Inferior parietal cortex (tissue), 1 donor: ENCODE measurements around the gene RGPD3.
"Not testable (repeated sequence)": the region's sequence is repeated elsewhere in the genome, so short reads cannot be mapped to it uniquely, and the experiment has no call there.

Experiments
- DNase-seq: peaks from one replicate; pipeline ENCODE4 v3.0.0-alpha.2; 2016; ENCODE audit errors: extremely low spot score

Gene RGPD3

DNA sequence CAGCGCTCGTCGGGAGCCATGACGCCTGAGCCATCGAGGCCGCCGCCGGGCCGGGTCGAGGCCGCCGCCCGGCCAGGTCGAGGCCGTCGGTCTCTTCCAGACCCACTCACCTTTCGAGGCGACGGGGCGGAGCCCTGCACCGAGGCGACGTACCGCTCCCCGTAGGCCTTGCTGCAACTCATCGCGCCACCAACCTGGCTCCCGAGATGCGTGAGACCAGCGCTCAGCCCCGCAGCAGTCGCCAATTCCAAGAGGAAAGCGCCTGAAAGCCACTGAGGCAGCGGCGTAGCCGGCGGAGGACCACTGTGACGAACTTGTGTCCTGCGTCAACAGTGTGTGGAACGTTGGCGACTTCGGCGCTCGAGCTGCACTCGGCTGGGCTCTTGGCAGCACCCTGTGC is at the start of gene RGPD3:
RGPD3 (minus strand) TSS at position 307 of the 400 bp plus-strand sequence; CDS start at position 182, 125 bp downstream.
- DNase-seq: not testable (repeated sequence)

DNA sequence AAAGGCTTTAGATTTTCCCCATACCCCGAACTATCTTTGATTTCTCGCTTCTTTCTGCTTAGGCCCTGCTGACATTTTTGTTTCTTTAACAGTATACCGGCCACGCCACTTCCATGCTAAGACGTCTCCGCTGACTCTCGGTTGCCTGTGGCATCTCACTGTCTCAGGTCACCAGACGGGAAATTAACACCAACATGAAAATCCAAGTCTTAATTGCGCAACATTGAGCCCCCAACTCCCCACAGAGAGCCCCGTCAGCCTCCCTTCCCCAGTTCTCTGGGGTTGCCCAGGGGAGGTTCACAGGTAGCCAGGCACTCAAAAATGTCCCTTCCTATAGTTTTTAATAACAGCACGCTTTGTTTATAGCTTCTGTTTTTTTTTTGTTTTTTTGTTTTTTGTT is 49.1 kb upstream of the RGPD3 start:
- DNase-seq: no peak

DNA sequence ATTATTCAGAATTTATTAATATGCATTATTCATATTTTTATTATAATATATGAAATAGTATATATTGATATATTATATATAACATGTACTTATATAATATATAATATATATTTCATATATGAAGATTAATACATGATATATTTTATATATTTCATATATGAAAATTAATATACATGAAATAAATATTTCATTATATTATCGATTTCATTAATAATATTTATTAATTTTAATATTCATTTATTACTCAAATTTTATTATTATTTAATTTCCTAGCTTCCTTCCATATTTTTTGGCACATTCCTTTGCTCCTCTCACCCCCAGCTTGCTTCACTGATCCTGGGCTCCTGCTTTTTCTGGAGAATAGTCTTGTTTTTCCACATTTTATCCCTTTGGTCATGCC is 48.7 kb upstream of the RGPD3 start:
- DNase-seq: no peak

DNA sequence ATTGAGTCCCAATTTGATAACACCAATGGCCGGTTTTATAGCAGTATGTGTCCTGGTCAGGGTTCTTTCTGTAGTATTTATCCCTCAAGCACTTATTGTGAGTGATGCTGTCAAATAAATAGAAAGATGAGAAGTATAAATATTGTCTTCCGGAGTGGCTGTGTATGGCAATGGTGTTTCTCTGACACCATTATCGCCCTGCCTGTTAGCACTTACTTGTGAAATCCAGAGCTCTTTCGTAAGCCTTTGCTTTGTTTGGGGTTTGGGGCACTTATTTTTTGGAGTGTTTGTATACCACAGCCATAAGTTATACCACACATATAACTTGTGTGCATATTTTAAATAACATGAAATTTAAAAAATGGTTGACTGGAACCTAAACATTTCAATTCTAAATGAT is 48.2 kb upstream of the RGPD3 start:
- DNase-seq: no peak

- DNase-seq: not testable (repeated sequence)
Observed at GRCh38 chr2:106514827-106515226, 46.6 kb upstream of the RGPD3 start.

DNA sequence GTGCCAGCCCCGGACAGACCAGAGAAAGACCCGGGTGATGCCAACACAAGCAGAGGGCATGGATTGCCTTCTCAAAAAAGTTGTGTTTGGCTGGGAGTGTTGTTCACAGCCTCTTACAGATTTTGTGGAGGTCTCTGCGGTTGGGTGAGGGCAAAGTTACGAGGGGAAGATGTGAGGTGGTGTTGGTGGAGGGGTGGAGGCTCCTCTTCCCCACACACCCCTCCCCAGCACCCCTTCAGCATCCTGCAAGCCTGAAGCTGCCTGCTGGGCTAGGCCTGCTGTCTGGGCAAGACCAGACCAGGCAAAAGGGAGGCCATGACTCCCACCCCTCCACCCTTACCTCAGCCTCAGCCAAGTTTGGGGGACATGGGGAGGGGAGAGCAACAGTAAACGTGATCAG is 45.2 kb upstream of the RGPD3 start:
- not testable (repeated sequence) for DNase-seq

- not testable (repeated sequence) for DNase-seq
Observed at GRCh38 chr2:106511934-106512333, 43.7 kb upstream of the RGPD3 start.

DNA sequence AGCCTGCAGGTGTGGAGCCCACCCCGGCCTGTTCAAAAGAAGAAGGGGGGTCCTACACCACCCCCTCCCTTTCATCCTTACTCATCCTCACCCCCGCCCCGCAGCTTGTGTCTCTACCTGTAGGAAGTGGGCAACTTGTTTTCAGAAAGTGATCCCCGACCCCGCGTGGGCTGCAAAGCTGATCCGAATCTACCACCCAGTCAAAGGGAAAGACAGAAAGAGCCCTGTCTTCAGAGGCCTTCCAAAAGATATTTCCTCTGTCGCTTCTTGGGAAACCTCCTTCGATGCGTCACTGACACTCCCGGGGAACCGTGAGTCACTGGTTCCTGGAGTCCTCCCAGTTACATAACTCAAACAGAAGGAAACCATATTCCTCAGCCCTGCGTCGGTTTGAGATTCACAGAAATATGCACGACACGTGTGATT is 43.3 kb upstream of the RGPD3 start:
- DNase-seq: peak; percentile 55

DNA sequence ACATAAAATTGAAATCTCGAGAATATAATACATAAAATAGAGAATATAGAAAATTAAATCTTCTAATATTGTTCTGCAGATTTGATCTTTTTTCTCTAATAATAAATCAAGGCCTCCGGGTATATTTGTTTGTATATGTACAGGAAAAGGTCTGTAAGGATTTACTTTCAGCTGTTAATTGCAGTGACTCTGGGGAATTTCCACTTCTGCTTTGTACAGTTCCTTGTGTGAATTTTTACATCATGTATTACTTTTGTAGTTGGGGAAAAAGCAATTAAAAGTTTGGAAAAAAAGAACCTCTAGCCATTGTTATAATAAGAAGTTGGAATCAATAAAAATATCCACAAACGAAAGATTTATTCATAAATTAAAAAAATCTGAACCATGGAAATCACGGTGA is 42.6 kb upstream of the RGPD3 start:
- not testable (repeated sequence) for DNase-seq

DNA sequence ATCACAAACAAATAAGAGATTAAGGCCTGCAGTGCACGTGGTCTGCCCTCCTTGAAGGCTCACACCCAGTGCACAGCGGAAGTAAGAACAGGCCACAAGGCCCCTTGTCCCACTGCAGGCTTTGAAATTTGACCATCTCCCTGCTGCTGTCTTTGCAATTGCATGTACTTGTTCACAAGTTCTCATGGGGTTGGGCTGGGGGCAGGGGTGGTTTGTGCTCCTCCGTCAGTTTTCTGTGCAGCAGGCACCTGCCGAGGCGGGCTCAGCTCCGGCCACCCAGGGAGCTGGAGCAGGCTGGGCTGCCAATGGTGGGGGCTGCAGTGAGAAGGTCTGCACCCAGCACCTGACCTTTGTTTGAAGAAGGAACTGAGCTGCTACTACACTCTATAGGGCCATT is 41.2 kb upstream of the RGPD3 start:
- DNase-seq: not testable (repeated sequence)

- DNase-seq: not testable (repeated sequence)
Observed at GRCh38 chr2:106508660-106509373, 40.6 kb upstream of the RGPD3 start.

- not testable (repeated sequence) for DNase-seq
Observed at GRCh38 chr2:106506002-106506687, 37.9 kb upstream of the RGPD3 start.

DNA sequence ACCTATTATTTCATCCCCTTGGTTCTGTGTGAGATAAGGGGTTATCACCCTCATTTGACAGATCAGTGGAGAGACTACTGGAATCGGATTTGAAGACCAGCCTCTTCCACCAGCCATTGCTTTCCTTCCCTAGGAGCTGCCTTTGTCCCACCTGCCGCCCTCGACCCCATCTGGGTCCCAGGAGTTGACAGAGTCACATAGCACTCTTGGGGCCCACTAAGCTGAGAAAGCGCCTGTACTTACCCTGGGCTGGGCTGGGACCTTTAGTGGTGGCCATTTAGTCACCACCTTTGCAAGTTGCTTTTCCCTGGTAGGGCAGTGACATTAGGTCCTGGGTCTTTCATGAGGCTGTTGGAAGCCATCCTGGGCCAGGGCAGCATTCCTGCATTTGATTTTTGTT is 36.6 kb upstream of the RGPD3 start:
- not testable (repeated sequence) for DNase-seq

DNA sequence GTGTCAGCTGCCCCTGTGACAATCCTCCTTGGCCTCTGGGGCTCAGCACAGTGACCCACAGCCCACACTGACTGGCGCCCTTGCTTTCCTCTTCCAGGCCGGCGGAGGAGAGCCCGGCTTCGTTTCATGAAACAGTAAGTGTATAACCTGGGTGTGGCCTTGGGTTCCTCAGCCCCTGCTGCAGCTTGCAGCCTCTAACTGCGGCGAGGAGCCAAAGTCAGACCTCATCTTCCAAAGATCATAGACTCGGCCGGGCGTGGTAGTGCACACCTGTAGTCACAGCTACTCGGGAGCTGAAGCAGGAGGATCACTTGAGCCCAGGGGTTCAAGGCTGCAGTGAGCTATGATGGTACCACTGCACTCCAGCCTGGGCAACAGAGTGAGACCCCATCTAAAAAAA is 36.0 kb upstream of the RGPD3 start:
- DNase-seq: not testable (repeated sequence)

DNA sequence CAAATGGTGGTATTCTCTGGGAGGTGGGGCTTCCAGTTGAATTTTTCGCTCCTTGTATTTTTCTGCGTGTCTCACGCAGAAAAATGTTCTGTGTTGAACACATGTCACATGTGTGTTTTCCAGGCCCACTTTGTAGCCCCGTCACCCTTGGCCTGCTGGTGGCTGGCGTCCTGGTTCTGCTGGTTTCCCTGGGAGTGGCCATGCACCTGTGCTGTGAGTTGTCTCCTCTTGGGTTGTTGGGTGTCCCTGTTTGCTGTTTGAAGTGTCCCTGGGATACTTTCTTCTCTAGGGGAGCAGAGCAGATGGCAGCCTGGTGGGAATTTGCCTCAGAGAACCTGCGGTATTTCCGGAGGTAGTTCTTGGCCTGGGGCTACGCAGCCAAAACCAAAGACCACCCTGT is 34.1 kb upstream of the RGPD3 start:
- DNase-seq: not testable (repeated sequence)

DNA sequence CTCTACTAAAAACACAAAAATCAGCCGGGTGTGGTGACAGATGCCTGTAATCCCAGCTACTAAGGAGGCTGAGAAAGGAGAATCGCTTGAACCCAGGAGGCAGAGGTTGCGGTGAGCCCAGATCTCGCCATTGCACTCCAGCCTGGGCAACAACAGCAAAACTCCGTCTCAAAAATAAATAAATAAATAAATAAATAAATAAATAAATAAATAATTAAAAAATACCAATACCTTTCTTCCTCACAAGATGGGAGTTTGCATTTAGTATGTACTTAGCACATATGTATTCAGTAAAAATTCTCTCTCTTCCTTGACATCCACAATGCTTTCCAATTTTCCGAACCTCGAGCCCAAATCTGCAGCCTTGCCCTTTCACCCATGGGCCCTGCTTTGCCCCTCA is 32.1 kb upstream of the RGPD3 start:
- not testable (repeated sequence) for DNase-seq

GRCh38 chr2:106498549-106498948 is 30.3 kb upstream of the RGPD3 start:
- not testable (repeated sequence) for DNase-seq

- not testable (repeated sequence) for DNase-seq
Observed at GRCh38 chr2:106492913-106493312, 24.7 kb upstream of the RGPD3 start.

DNA sequence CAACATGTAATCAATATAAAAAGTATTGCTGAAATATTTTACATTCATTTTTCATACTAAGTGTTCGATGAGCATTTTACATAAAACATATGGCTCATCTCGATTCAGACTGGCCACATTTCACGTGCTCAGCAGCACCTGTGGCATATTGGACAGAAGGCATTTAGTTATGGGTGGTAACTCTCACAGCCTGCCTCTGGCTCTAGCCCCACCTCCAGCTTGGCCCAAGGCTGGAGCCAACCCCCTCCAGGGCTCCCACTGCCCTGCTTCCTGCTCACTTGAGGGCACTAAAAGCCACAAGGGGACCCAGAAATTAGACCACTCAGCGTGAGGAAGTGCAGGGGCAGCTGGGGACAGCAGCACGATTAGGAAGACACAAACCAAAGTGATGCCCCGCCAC is 24.2 kb upstream of the RGPD3 start:
- not testable (repeated sequence) for DNase-seq

DNA sequence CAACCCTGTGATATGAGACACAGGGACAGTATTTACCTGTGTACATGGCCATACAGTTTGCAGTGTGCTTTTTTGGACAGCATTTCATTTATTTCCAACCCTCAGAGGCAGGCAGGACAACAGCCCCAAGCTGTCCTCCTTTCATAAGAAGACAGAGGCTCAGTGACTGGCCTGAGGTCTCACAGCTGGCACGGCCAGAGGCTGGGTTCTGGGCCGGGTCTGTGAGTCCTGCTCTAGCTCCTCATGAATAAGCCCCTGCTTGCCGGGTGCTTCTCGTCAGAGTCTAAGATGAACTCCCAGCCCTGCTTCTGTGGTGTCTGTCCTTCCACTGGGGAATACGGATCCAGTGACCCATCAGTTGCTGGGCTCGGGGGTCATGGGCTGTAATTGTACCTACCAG is 21.5 kb upstream of the RGPD3 start:
- not testable (repeated sequence) for DNase-seq

DNA sequence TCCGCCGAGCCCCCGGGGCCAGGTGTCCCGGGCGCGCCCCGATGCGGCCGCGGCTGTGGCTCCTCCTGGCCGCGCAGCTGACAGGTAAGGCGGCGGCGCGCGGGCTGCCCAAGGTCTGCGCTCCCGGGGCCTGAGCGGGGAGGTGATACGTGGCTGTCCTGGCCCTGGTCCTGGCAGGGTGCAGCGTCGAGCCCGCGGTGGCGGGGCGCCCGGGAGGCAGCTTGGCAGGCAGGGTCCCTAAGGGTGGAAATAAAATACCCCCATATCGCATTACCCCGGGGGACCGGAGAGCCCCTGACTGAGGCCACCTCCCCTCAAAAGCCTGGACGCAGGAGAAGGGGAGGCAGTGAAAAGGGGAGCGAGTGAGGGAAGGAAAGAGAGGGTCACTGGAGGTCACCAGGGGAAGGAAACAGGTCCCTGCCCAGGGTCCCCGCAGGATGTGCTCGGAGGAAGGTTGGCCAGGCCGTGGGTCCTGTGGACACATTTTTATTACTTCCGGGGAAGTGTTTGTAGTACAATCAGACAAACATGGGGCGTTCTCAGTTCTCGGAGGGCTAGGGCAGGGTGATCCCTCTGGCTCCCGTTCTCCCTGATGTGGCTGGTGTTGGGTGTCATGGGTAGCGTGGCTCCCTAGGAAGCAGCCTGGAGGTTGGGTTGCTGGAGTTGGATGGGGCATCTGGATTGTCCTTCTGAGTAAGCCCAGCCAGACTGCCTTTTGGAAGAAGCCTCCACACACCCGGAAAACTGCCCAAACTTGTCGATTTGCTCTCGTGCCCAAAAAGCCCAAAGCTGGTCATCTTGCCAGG is 19.4 kb upstream of the RGPD3 start:
- not testable (repeated sequence) for DNase-seq
